SK-N-SH (cell line): ENCODE results near the gene COX7C.

Experiments used
- CTCF ChIP-seq: fragments of 200-600 bp; sonication (generic); IDR thresholded peaks from 2 replicates; pipeline ENCODE4 v1.6.1; 2017; ENCODE audit warnings: antibody characterized with exemption, mild to moderate bottlenecking, moderate library complexity
- RAD21 ChIP-seq: IDR thresholded peaks from 2 replicates; pipeline ENCODE4 v1.6.1; 2012; ENCODE audit warnings: mild to moderate bottlenecking, low read length
- SIN3A ChIP-seq: IDR thresholded peaks from 2 replicates; pipeline ENCODE4 v1.6.1; 2012; ENCODE audit warnings: low read depth, mild to moderate bottlenecking, low read length, moderate library complexity, borderline replicate concordance
- TEAD4 ChIP-seq: IDR thresholded peaks from 2 replicates; pipeline ENCODE4 v1.4.0; 2012; ENCODE audit warnings: mild to moderate bottlenecking, borderline replicate concordance; ENCODE audit not compliant: insufficient read depth

GRCh38 chr5:86666981-86667380 lies 49.2 kb downstream of the COX7C start:
- no peak for TF ChIP-seq SIN3A
- TF ChIP-seq TEAD4 = no peak
- TF ChIP-seq RAD21 = no peak
- no peak for TF ChIP-seq CTCF
